Sigmoid colon (tissue), 4 donors: ENCODE data around the gene STON2.

Source experiments
- POLR2A ChIP-seq, 2 donors: fragments of 450-650 bp; IDR thresholded peaks; one replicate each; pipeline ENCODE4 v1.6.1; 2016; ENCODE audit warnings: antibody characterized with exemption in 2 of 2, mild to moderate bottlenecking in 2 of 2, moderate library complexity in 2 of 2
- POLR2AphosphoS5 ChIP-seq, 4 donors: sonication (generic); formaldehyde crosslinking; IDR thresholded peaks; one replicate each; pipeline ENCODE4 v1.6.1; 2017; ENCODE audit warnings: antibody characterized with exemption in 4 of 4
- TF ChIP-seq, protein P1 (sequence below), 4 experiments: fragments of 450-650 bp in 3 of 4; fragments of 200-600 bp in 1 of 4; IDR thresholded peaks; one replicate each; pipeline ENCODE4 v1.5.1; 2016 to 2019; ENCODE audit warnings: antibody characterized with exemption in 4 of 4, mild to moderate bottlenecking in 3 of 4, moderate library complexity in 2 of 4

DNA sequence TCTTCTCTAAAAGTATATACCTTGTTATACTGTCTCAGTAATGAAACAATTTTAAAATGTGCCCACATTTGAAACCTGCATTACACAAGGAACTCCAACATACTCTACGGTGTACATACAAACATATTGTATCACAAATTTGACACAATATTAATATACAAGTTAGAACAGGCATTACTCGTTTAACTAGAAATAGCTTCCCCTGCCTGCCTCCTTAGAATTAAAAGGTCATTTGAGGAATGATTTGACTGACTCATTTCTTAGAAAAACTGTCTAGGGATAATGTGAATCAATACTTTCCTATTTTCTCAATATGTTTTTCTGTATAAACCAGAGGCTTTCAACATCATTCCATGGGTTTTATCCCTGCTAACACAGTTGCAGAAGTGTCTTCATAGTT lies 73.7 kb downstream of the STON2 start:
- TF ChIP-seq, protein P1, sequence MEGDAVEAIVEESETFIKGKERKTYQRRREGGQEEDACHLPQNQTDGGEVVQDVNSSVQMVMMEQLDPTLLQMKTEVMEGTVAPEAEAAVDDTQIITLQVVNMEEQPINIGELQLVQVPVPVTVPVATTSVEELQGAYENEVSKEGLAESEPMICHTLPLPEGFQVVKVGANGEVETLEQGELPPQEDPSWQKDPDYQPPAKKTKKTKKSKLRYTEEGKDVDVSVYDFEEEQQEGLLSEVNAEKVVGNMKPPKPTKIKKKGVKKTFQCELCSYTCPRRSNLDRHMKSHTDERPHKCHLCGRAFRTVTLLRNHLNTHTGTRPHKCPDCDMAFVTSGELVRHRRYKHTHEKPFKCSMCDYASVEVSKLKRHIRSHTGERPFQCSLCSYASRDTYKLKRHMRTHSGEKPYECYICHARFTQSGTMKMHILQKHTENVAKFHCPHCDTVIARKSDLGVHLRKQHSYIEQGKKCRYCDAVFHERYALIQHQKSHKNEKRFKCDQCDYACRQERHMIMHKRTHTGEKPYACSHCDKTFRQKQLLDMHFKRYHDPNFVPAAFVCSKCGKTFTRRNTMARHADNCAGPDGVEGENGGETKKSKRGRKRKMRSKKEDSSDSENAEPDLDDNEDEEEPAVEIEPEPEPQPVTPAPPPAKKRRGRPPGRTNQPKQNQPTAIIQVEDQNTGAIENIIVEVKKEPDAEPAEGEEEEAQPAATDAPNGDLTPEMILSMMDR (IDR thresholded peaks at IDR 0.05) = no peak
- TF ChIP-seq POLR2A (IDR thresholded peaks at IDR 0.05) = no peak
- TF ChIP-seq POLR2AphosphoS5 (IDR thresholded peaks at IDR 0.05) = no peak
